Heart left ventricle (tissue), 16 donors: Measurements from ENCODE around the gene CACNA2D3. TPM values are rescaled to one million over a fixed set of nuclear protein-coding genes. Genes with fewer than 3 reads are reported as not detected.

Experiments
- ATAC-seq, 4 donors: fragments of 200-7000 bp; cut with Tn5 transposase; one replicate each; pipeline ENCODE4 v1.9.1; 2020 to 2022; ENCODE audit warnings: moderate library complexity in 4 of 4, mild to moderate bottlenecking in 3 of 4, moderate number of reproducible peaks in 1 of 4
- DNase-seq, 5 donors: peaks; one replicate each; pipeline ENCODE4 v3.0.0-alpha.2; 2020
- H3K27ac ChIP-seq, 12 donors: fragments of 200-600 bp; sonication (generic) in 4 of 12; one replicate each; pipeline versions ENCODE4 v1.5.0 to v1.8.0; 2016 to 2022; ENCODE audit warnings: mild to moderate bottlenecking in 2 of 12
- H3K27me3 ChIP-seq, 9 donors: fragments of 200-600 bp; sonication (generic) in 2 of 9; one replicate each; pipeline versions ENCODE4 v1.5.1 to v1.8.0; 2016 to 2022; ENCODE audit warnings: mild to moderate bottlenecking in 3 of 9
- H3K36me3 ChIP-seq, 9 donors: fragments of 200-600 bp; sonication (generic) in 2 of 9; one replicate each; pipeline versions ENCODE4 v1.5.0 to v1.8.0; 2018 to 2022; ENCODE audit warnings: mild to moderate bottlenecking in 2 of 9
- H3K4me1 ChIP-seq, 12 donors: fragments of 200-600 bp; sonication (generic) in 4 of 12; one replicate each; pipeline versions ENCODE4 v1.5.0 to v1.8.0; 2016 to 2022; ENCODE audit warnings: mild to moderate bottlenecking in 3 of 12
- H3K4me3 ChIP-seq, 12 donors: fragments of 200-600 bp; sonication (generic) in 4 of 12; one replicate each; pipeline versions ENCODE4 v1.5.0 to v1.8.0; 2017 to 2022; ENCODE audit warnings: mild to moderate bottlenecking in 9 of 12, moderate library complexity in 4 of 12
- H3K9me3 ChIP-seq, 12 donors: fragments of 200-600 bp; sonication (generic) in 4 of 12; one replicate each; pipeline versions ENCODE4 v1.5.0 to v1.8.0; 2016 to 2022; ENCODE audit warnings: mild to moderate bottlenecking in 1 of 12
- CTCF ChIP-seq, 12 donors: fragments of 200-600 bp; sonication (generic) in 4 of 12; IDR thresholded peaks; one replicate each; pipeline versions ENCODE4 v1.5.0 to v1.8.0; 2018 to 2022; ENCODE audit warnings: antibody characterized with exemption in 12 of 12, mild to moderate bottlenecking in 5 of 12
- POLR2A ChIP-seq, 2 donors: fragments of 450-650 bp; IDR thresholded peaks; one replicate each; pipeline ENCODE4 v1.6.1; 2017; ENCODE audit warnings: antibody characterized with exemption in 2 of 2, mild to moderate bottlenecking in 2 of 2, moderate library complexity in 2 of 2
- WGBS, 4 donors: extraction: QIAGEN DNeasy Blood & Tissue Kit in 2 of 4; methylation state at CpG; one replicate each; pipeline versions ENCODE4 v1.1.5 to v1.1.7; 2013 to 2018; 5-methylcytosine and 5-hydroxymethylcytosine counted together
- intact Hi-C, 10 donors: fragments of 100-400 bp; cut with DNase I; formaldehyde crosslinking; loops; one replicate each; pipeline versions ENCODE4 v1.11.1 to v1.14.2; 2022
- polyA plus RNA-seq, 2 donors: library from polyadenylated mRNA; stranded (reverse); fragments of 200-250 nt; gene quantifications; one replicate each; pipeline ENCODE4 v1.2.3, GENCODE V29; 2013
- total RNA-seq, 9 donors: library from RNA; depleted of rRNA in 2 of 9; stranded (reverse); fragments of >200 nt in 2 of 9; fragmentation: NEBNext Ultra II Directional in 3 of 9; extraction: Animal tissue kit (Norgen Biotek cat#: 25700) in 3 of 9; gene quantifications; one replicate each; pipeline versions ENCODE4 v1.1.0 to v1.2.4, GENCODE V29; 2016 to 2023
- donor health status: ischemic (EF 13 %, LVEDD 7.1; RV severe dilation, severe dysfunction).
- donor health status: healthy with polysubstance abuse.
- donor health status: DM: no; HTN: yes; CAD: no.
- donor health status: DM: no; HTN: no; CAD: no.
- donor health status: ischemic (EF 25% LVEDD 6.9; RV normal size, moderate dysfunction).
- donor health status: ischemic (EF 25% LVEDD 5.7; RV mildly dilated, moderate dysfunction).
- donor health status: healthy.
- donor health status: DM: yes; HTN: yes; CAD: no.
- donor health status: ischemic (EF 35%, LVEDD 5.7; RV mildly dilated, moderate dysfunction).
- donor health status: nonischemic (EF 11% LVEDD 7.7; RV severe dilation, severe dysfunction).
- donor health status: DM: yes; HTN: yes; CAD: no.
- donor health status: PGD.
- donor health status: ischemic (EF 29% LVEDD 5.4; RV normal size, mild dysfunction).
- donor health status: nonischemic (EF 23%, LVEDD 6.1; RV moderate dilation, normal function).

CACNA2D3 gene
- total and polyA plus RNA-seq, 11 donors, result 0.17 to 25.1 (median 12.8) TPM

GRCh38 chr3:54574906-54575617 is 452.7 kb downstream of the CACNA2D3 start:
- DNase-seq, result no peak
- Histone ChIP-seq H3K27ac (no peak overlapping the region), H3K36me3 (no peaks in the 10 kb centered on the region), H3K4me1 (no peaks in the 10 kb centered on the region), H3K27me3 (no peaks in the 10 kb centered on the region), H3K4me3 (no peak overlapping the region), H3K9me3 (no peaks in the 10 kb centered on the region)
- WGBS, 4 donors, result 91 to 93% (median 93%) methylated on average over 6 of the region's 6 CpGs
- TF ChIP-seq POLR2A (IDR thresholded peaks at IDR 0.05) (no peak), CTCF (IDR thresholded peaks at IDR 0.05) (no peak)
- intact Hi-C loops, result no loop called here
- ATAC-seq, result no peak

GRCh38 chr3:54575618-54575960 is 453.2 kb downstream of the CACNA2D3 start:
- TF ChIP-seq CTCF (IDR thresholded peaks at IDR 0.05) (no peak), POLR2A (IDR thresholded peaks at IDR 0.05) (no peak)
- Histone ChIP-seq H3K27ac (no peak overlapping the region), H3K4me3 (no peak overlapping the region), H3K36me3 (no peaks in the 10 kb centered on the region), H3K27me3 (no peaks in the 10 kb centered on the region), H3K4me1 (no peaks in the 10 kb centered on the region), H3K9me3 (no peaks in the 10 kb centered on the region)
- intact Hi-C loops, result no loop called here
- 23 to 47% (median 41%) methylated on average over 3 of the region's 3 CpGs for WGBS, 4 donors
- no peak for DNase-seq
- ATAC-seq, result no peak

- DNase-seq, result no peak
- WGBS, 4 donors, result 88 to 96% (median 89%) methylated on average over 3 of the region's 3 CpGs
- TF ChIP-seq CTCF (IDR thresholded peaks at IDR 0.05) (no peak), POLR2A (IDR thresholded peaks at IDR 0.05) (no peak)
- H3K4me3 ChIP-seq, result no peak overlapping the region
- no peaks in the 10 kb centered on the region for H3K4me1 ChIP-seq
- H3K27me3 ChIP-seq, result no peaks in the 10 kb centered on the region
- no peaks in the 10 kb centered on the region for H3K9me3 ChIP-seq
- H3K27ac ChIP-seq, result no peak overlapping the region
- no peak for ATAC-seq
- intact Hi-C loops, result no loop called here
- no peaks in the 10 kb centered on the region for H3K36me3 ChIP-seq
Measured at GRCh38 chr3:54577313-54577712, 455.0 kb downstream of the CACNA2D3 start.

GRCh38 chr3:54578417-54578816 is 456.1 kb downstream of the CACNA2D3 start:
- Histone ChIP-seq H3K4me3 (no peak overlapping the region), H3K27ac (no peak overlapping the region), H3K36me3 (no peaks in the 10 kb centered on the region), H3K4me1 (no peaks in the 10 kb centered on the region), H3K9me3 (no peaks in the 10 kb centered on the region), H3K27me3 (no peaks in the 10 kb centered on the region)
- TF ChIP-seq POLR2A (IDR thresholded peaks at IDR 0.05) (no peak), CTCF (IDR thresholded peaks at IDR 0.05) (no peak)
- DNase-seq (no peak), ATAC-seq (no peak)
- intact Hi-C loops, result no loop called here
- 81 to 86% (median 84%) methylated on average over 7 of the region's 7 CpGs for WGBS, 4 donors
